Measurements from ENCODE around the gene PCGF3.

PCGF3 gene

DNA sequence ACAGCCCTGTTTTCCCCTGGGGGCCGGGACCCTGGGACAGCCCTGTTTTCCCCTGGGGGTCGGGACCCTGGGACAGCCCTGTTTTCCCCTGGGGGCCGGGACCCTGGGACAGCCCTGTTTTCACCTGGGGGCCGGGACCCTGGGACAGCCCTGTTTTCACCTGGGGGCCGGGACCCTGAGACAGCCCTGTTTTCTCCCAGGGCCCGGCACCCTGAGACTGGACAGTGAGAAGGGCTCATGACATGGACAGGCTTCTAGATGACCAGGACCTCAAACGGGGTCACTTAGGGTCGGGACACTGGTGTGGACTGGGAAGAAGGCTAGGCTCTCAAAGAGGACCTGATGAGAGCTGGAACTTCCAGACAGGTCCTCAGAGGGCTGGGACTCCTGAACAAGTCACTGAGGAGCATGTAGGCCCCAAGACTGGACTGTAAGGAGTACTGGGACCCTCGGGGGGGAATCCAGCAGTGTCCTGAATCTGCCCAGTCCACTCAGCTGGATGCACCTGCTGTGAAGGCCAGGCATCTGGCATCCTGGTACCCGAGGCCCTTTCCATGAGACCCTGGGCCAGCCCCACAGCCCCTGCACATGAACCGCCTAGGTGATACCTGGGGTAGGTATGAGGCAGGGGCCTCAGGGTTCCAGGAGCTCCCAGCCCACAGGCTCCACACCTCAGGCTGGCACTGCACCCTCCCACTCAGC lies 2.4 kb downstream of the PCGF3 start:
- H3K4me3 ChIP-seq (ENCODE audit: low read depth, low read length) = peak overlapping the region; percentile 65
- TF ChIP-seq, protein P1, sequence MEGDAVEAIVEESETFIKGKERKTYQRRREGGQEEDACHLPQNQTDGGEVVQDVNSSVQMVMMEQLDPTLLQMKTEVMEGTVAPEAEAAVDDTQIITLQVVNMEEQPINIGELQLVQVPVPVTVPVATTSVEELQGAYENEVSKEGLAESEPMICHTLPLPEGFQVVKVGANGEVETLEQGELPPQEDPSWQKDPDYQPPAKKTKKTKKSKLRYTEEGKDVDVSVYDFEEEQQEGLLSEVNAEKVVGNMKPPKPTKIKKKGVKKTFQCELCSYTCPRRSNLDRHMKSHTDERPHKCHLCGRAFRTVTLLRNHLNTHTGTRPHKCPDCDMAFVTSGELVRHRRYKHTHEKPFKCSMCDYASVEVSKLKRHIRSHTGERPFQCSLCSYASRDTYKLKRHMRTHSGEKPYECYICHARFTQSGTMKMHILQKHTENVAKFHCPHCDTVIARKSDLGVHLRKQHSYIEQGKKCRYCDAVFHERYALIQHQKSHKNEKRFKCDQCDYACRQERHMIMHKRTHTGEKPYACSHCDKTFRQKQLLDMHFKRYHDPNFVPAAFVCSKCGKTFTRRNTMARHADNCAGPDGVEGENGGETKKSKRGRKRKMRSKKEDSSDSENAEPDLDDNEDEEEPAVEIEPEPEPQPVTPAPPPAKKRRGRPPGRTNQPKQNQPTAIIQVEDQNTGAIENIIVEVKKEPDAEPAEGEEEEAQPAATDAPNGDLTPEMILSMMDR (IDR thresholded peaks at IDR 0.05; ENCODE audit: low read depth, low read length, missing control alignments) = no peak
- no peak for DNase-seq (ENCODE audit: low read depth)
- in situ Hi-C loops (cut with HindIII; ENCODE audit: low sequenced_read_pairs) = no loop called here

DNA sequence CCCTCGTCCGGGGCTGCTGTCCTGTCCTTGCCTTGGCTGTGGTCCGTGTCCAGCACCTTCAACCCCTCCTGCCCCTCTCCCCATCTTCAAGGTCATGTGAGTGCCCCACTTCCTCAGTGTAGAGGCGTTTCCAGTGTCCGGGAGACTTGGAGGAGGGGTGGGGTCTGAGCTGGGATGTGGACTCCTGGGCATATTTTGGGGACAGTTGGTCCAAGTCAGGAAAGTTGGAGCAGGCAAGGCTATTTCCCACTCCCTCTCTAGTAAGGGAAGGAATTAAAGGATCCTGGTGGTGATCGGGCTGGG lies 3.0 kb downstream of the PCGF3 start:
- no peak for DNase-seq (ENCODE audit: low read depth)
- in situ Hi-C loops (cut with HindIII; ENCODE audit: low sequenced_read_pairs) = no loop called here
- TF ChIP-seq, protein P1 (IDR thresholded peaks at IDR 0.05; ENCODE audit: low read depth, low read length, missing control alignments) = no peak
- H3K4me3 ChIP-seq (ENCODE audit: low read depth, low read length) = no peak overlapping the region

DNA sequence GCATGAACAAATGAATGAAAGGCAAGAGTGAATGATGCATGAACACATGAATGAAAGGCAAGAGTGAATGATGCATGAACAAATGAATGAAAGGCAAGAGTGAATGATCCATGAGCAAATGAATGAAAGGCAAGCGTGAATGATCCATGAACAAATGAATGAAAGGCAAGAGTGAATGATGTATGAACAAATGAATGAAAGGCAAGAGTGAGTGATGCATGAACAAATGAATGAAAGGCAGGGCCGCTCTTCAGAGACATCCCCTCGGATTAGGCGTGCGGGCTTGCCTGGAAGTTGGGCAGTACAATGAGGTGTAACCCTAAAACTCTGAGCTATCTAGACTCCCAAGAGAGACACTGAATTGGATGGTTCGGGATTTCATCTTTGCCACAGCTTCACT lies 3.7 kb downstream of the PCGF3 start:
- no peak for DNase-seq (ENCODE audit: low read depth)
- in situ Hi-C loops (cut with HindIII; ENCODE audit: low sequenced_read_pairs) = no loop called here
- TF ChIP-seq, protein P1 (IDR thresholded peaks at IDR 0.05; ENCODE audit: low read depth, low read length, missing control alignments) = no peak
- H3K4me3 ChIP-seq (ENCODE audit: low read depth, low read length) = no peak overlapping the region

DNA sequence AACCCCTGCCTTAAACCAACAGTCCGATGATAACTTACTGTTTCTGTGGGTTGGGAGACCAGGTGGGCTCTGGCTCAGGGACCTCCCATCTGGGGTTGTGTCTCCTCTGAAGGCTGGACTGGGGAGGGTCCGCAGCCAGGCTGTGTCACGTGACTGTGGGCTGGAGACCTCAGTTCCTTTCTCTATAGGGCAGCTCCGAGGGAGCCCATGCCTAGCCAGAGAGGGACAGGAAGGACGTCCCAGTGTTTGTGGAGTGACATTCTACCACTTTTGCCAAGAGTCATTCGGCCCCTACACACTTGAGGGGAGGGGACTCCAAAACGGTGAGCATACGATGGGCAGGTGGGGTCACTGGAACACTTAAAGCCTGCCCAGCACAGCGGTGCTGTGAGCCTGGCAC lies 4.5 kb downstream of the PCGF3 start:
- no peak overlapping the region for H3K4me3 ChIP-seq (ENCODE audit: low read depth, low read length)
- TF ChIP-seq, protein P1 (IDR thresholded peaks at IDR 0.05; ENCODE audit: low read depth, low read length, missing control alignments) = no peak
- no peak for DNase-seq (ENCODE audit: low read depth)
- in situ Hi-C loops (cut with HindIII; ENCODE audit: low sequenced_read_pairs) = no loop called here

DNA sequence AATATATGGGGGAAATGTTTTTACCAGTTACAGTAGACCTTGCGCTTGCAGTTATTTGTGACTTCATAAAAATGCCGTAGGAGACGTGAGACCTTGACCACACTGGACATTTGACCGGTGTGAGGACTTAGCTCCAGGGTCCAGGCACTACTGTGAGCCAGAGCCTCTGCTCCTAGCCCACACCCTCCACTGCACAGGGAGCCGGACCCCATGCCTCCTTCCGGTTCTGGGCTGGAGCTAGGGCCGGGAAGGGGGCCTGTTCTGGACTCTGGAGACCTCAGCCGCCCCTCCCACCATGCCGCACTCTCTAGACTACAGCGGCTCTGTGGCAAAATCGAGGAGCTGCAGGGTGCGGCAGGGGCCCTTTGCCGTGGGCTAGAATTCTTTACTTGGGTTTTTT lies 5.3 kb downstream of the PCGF3 start:
- in situ Hi-C loops (cut with HindIII; ENCODE audit: low sequenced_read_pairs) = no loop called here
- TF ChIP-seq, protein P1 (IDR thresholded peaks at IDR 0.05; ENCODE audit: low read depth, low read length, missing control alignments) = no peak
- DNase-seq (ENCODE audit: low read depth) = no peak
- no peak overlapping the region for H3K4me3 ChIP-seq (ENCODE audit: low read depth, low read length)

DNA sequence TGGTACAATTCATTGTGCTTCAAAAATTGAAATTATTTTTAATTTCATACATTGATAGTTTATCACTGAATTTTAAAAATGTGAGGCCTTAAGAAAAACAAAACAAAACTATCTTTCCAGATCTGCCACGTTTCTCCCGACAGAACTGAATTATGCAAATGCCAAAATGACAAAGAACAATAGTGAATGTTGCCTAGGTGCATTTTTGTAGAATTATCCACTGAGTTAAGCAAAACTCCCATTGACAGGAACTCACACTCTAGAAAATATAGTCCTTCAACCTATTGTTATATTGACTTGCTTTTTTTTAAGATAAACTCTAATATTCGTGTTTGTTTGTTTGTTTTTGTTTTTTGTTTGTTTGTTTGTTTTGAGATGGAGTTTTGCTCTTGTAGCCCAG lies 6.5 kb downstream of the PCGF3 start:
- in situ Hi-C loops (cut with HindIII; ENCODE audit: low sequenced_read_pairs) = no loop called here

More for the DNA sequence above, 6.5 kb downstream of the PCGF3 start:
- TF ChIP-seq, protein P1 (IDR thresholded peaks at IDR 0.05; ENCODE audit: low read depth, low read length, missing control alignments) = no peak
- no peak overlapping the region for H3K4me3 ChIP-seq (ENCODE audit: low read depth, low read length)
- no peak for DNase-seq (ENCODE audit: low read depth)

Measured in astrocyte of the cerebellum (primary cell).